HUES64 (cell line): ENCODE results near the gene KIF25.

Experiments used
- H3K27ac ChIP-seq: 2 replicates; pipeline ENCODE4 v1.7.0; 2013; ENCODE audit warnings: low read depth, low read length, inconsistent platforms
- H3K27me3 ChIP-seq: 2 replicates; pipeline ENCODE4 v1.6.1; 2013; ENCODE audit warnings: mild to moderate bottlenecking, low read length; ENCODE audit not compliant: insufficient read depth
- H3K36me3 ChIP-seq: 2 replicates; pipeline ENCODE4 v1.6.1; 2013; ENCODE audit warnings: mild to moderate bottlenecking, low read length; ENCODE audit not compliant: insufficient read depth
- H3K4me1 ChIP-seq: 2 replicates; pipeline ENCODE4 v1.6.1; 2013; ENCODE audit warnings: mild to moderate bottlenecking, low read length, moderate library complexity; ENCODE audit not compliant: insufficient read depth
- H3K4me3 ChIP-seq: 2 replicates; pipeline ENCODE4 v1.5.1; 2013; ENCODE audit warnings: mild to moderate bottlenecking, low read length, moderate library complexity
- H3K9ac ChIP-seq: 2 replicates; pipeline ENCODE4 v1.6.1; 2013; ENCODE audit warnings: mild to moderate bottlenecking, low read depth, low read length
- H3K9me3 ChIP-seq: 2 replicates; pipeline ENCODE4 v1.6.1; 2013; ENCODE audit warnings: low read depth, low read length; ENCODE audit not compliant: insufficient read depth
- WGBS: fragments of 150-250, 120-280 bp; methylation state at CpG from one replicate; pipeline ENCODE4 v1.1.7; 2013; ENCODE audit warnings: missing lambda C conversion rate; 5-methylcytosine and 5-hydroxymethylcytosine counted together

The KIF25 gene

DNA sequence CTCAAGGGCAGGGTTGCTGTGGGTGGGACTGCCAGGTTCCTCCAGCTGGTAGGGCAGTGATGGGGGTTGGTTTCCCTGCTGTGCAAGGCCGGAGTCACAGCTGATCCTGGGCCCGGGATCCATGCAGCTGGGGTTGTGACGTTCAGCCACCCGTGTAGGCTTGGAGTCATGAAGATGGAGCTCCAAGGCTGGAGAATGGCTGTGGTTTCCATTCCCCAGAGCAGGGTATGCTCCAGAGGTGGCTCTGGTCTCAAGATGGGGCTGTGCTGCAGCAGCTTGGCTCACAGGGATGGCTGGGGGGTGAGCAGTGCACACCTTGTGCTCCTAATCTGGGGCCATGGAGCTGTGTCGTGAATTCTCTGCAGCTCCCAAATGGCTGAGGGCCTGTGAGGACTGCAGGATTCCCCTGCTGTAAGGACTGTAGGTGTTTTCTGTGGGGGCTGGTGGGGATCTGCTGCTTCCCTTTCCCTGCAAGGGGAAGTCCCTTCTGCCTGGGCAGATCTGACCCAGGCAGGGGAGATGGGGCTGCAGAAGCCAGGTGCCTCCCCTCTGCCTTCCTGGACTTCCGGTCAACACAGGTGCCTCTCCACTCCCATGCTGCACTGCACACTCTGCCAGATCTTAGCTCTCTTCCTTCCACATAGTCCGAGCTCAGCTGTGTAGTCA is 15.9 kb downstream of the KIF25 start:
- H3K36me3 ChIP-seq, result no peaks in the 10 kb centered on the region
- no peak overlapping the region for H3K27ac ChIP-seq
- no peak overlapping the region for H3K9ac ChIP-seq
- H3K27me3 ChIP-seq, result no peaks in the 10 kb centered on the region
- H3K4me3 ChIP-seq, result no peak overlapping the region
- H3K4me1 ChIP-seq, result no peaks in the 10 kb centered on the region
- WGBS, result 82% methylated on average over 7 of the region's 7 CpGs
- peaks cover 26% of the 10 kb centered on the region for H3K9me3 ChIP-seq

DNA sequence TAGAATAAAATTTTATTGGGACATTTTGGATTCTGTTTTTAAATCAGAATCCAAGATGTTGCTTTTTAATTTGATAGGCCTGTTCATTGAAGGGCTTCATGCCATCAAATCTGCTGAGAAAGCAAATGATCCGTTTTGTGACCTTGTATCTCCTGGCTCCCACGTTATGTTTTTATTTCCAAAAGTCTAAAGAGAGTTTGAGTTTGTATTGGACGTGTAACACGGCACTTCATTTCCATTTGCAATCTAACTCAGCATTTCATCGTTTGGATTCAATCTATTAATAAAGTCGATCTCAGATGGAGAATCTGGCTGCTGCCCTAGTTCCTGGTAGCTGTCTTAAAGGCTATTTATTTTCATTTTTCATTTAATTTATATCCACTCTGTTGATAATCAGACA is 17.0 kb downstream of the KIF25 start:
- no peaks in the 10 kb centered on the region for H3K36me3 ChIP-seq
- no peak overlapping the region for H3K9ac ChIP-seq

DNA sequence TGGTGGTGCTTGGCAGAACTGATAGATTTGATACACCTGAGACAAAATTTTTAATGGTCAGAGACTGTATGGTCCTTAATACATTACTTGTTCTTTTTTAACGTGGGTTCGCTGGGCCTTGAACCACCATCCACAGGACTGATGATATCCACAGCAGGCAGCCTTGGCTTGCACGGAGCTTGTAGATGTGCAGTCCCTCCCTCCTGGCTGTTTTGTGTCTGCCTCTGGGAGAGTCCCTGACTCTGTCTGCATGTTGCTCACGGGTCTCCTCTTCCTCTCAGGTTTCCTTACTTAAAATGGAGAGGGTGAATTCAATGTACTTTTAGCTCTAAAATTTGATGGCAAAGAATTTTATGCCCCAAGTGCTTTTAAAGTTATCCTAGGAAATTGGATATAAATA is 17.5 kb downstream of the KIF25 start:
- Histone ChIP-seq H3K9me3 (peaks cover 24% of the 10 kb centered on the region), H3K36me3 (no peaks in the 10 kb centered on the region), H3K4me3 (no peak overlapping the region), H3K9ac (no peak overlapping the region), H3K4me1 (no peaks in the 10 kb centered on the region), H3K27ac (no peak overlapping the region), H3K27me3 (no peaks in the 10 kb centered on the region)
- WGBS, result 91% methylated on average over 3 of the region's 4 CpGs

More for the DNA sequence above, 17.0 kb downstream of the KIF25 start:
- Histone ChIP-seq H3K4me3 (no peak overlapping the region), H3K27me3 (no peaks in the 10 kb centered on the region), H3K4me1 (no peaks in the 10 kb centered on the region), H3K27ac (no peak overlapping the region), H3K9me3 (peaks cover 24% of the 10 kb centered on the region)
- WGBS, result 83% methylated on average over 6 of the region's 6 CpGs

DNA sequence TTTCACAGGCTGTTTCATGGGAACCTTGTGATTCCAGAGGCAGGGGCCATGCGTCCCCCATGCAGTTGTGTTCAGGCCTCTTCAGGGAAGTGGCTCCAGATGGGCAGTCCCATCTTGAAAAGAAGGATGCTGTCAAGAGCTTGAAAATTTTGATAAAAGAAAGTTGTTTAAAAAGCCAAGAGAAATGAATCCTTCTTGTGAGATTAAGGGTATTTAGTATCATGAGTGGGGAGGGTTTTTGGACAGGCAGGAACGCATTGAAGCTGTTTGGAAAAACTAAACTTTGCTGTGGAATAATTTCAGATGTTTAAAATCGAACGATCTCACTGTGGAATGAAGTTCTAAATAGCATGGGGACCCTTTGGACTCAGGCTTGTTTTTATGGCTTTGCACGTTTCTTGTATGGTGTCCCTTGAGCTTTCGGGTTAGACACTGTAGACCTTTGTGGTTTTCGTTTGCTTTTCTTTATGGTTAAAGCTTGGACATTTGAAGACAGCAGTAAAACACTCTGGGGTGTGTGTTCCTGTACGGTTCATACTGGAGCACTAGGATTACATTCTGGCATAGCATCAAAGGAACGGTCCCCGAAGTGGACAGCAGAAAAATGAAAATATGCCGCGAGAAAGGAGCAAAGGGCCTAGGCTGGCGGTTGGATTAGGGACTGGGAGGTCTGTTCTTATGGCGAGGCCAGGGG is 18.2 kb downstream of the KIF25 start:
- 91% methylated on average over 14 of the region's 14 CpGs for WGBS

DNA sequence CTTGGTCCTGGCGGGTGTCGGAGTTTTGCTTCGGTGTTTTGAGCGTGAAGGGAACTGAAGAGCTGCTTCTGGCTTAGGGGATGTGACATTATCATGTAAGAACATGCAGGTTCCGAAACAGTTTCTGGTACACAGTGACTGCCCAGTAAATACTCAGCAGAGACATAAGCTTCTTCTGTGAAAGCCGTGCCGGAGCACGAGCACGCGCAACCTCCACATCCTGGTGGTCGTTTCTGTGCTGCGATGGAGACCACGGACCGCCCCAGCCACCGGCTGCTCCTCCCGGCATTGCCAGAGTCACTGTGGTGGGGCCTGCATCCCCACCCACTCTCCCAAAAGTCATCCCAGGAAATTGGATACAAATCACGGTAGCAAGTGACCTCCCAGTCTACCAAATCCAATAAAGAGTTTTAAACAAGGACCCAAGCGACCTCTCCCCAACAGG is 18.7 kb downstream of the KIF25 start:
- H3K27ac ChIP-seq, result no peak overlapping the region
- H3K4me3 ChIP-seq, result no peak overlapping the region
- H3K36me3 ChIP-seq, result no peaks in the 10 kb centered on the region
- H3K9ac ChIP-seq, result no peak overlapping the region
- peaks cover 14% of the 10 kb centered on the region; the same call in 1 of the 2 replicates for H3K9me3 ChIP-seq
- no peaks in the 10 kb centered on the region for H3K4me1 ChIP-seq
- H3K27me3 ChIP-seq, result no peaks in the 10 kb centered on the region
- WGBS, result 91% methylated on average over 18 of the region's 18 CpGs

More for the DNA sequence above, 18.2 kb downstream of the KIF25 start:
- no peak overlapping the region for H3K9ac ChIP-seq
- H3K27ac ChIP-seq, result no peak overlapping the region
- H3K36me3 ChIP-seq, result no peaks in the 10 kb centered on the region
- H3K4me1 ChIP-seq, result no peaks in the 10 kb centered on the region
- H3K9me3 ChIP-seq, result peaks cover 20% of the 10 kb centered on the region
- no peak overlapping the region for H3K4me3 ChIP-seq
- no peaks in the 10 kb centered on the region for H3K27me3 ChIP-seq

DNA sequence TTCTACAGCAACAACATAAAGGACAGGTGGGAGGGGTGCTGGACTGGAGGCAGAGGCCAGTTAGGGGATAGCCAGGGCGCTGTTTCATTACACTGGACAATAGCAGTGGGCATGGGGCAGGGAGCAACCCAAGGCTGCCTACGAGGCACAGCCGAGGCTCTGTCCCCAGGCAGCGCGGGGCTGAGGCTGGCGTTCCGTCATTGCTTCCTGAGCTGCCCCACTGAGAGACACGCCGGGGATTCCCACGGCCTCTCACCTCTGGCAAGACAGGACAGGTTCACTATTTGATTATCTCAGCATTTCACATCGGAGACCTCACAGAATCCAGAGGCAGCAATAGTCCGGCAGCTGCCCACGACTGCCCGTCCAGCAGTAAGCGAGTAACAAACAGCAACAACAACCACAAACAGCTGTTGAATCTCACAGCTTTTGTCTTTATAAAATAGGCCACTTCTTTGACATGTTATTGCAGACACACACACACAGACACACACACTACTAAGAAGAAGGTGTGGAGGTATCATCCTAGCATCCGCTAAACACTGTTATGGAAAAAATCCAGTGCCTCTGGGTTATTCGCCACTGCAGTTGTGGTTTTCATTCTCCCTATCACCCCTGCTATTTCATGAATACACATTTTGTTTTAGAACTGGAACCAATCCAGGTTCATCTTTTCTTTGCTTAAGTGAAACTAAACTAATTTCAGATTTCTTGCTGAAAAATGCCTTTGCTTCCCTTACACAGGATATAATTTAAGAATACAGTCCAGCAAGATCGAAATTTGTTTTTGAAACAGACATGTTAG is 19.5 kb downstream of the KIF25 start:
- Histone ChIP-seq H3K27ac (no peak overlapping the region), H3K36me3 (no peaks in the 10 kb centered on the region), H3K27me3 (no peaks in the 10 kb centered on the region), H3K4me3 (no peak overlapping the region), H3K9ac (no peak overlapping the region), H3K4me1 (no peaks in the 10 kb centered on the region), H3K9me3 (peaks cover 7% of the 10 kb centered on the region; the same call in 1 of the 2 replicates)
- 74% methylated on average over 18 of the region's 18 CpGs for whole genome bisulfite sequencing

DNA sequence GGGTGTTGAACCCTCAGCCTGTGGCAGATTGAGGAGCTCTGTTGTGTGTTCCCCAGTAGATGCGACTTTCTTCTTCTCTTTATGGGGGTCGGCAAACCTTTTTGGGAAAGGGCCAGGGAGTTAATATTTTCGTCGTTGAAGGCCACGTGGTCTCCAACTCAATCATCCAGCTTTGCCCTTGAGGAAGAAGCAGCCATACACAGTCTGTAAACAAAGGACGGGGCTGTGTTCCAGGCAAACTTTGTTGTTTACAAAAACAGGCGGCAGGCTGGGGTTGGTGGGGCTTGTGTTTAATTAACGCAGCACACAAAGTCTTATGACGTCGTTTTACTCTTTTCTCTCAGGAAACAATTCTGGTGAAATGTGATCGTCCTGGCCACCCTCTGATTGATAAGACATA is 20.2 kb downstream of the KIF25 start:
- Histone ChIP-seq H3K36me3 (no peaks in the 10 kb centered on the region), H3K4me1 (no peaks in the 10 kb centered on the region), H3K27me3 (no peaks in the 10 kb centered on the region), H3K9me3 (peaks cover 3% of the 10 kb centered on the region; the same call in 1 of the 2 replicates), H3K9ac (no peak overlapping the region), H3K4me3 (no peak overlapping the region), H3K27ac (no peak overlapping the region)
- 91% methylated on average over 11 of the region's 11 CpGs for WGBS

DNA sequence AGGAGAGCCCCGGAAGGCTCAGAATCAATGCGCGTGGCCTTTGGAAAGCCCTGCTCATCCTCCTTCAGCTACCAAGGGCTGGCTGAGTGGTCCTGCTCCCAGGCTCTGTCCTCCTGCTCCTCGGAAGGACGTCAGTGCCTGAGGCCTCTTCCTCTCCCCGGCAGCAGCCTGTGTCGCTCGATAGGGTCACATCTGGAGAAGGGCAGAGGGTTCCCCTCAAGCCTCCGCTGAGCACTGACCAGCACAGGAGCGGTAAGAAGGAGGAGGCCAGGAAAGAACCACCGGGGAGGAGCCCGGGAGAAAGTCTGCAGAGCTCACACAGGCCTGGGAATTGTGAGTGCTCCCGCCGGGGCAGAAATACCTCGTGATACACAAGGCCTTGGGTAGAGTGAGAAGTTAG is 21.2 kb downstream of the KIF25 start:
- 92% methylated on average over 15 of the region's 15 CpGs for WGBS
- Histone ChIP-seq H3K9ac (no peak overlapping the region), H3K36me3 (no peaks in the 10 kb centered on the region), H3K9me3 (peaks cover 3% of the 10 kb centered on the region; the same call in 1 of the 2 replicates), H3K4me3 (no peak overlapping the region), H3K4me1 (no peaks in the 10 kb centered on the region), H3K27me3 (no peaks in the 10 kb centered on the region), H3K27ac (no peak overlapping the region)

DNA sequence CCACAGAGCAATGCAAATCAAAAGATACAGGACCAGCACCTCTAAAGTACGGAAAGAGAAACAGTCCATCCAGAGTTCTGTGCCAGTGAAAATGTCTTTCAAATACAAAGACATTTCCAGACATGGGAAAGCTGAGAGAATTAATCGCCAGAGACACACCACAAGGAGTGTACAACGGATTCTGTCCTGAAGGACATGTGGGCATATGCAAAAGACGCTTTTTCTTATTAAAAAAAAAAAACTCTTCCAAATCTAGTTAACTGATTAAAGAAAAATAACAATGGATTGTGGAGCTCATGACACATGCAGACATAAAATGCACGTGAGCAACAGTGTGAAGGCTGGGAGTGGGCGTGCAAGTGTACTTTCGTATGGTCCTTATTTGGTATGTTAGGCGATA is 22.8 kb downstream of the KIF25 start:
- WGBS, result 91% methylated on average over 7 of the region's 8 CpGs
- Histone ChIP-seq H3K36me3 (no peaks in the 10 kb centered on the region), H3K27ac (no peak overlapping the region), H3K4me3 (no peak overlapping the region), H3K4me1 (no peaks in the 10 kb centered on the region; the same call in 1 of the 2 replicates), H3K9ac (no peak overlapping the region), H3K9me3 (peaks cover 3% of the 10 kb centered on the region; the same call in 1 of the 2 replicates), H3K27me3 (no peaks in the 10 kb centered on the region)

DNA sequence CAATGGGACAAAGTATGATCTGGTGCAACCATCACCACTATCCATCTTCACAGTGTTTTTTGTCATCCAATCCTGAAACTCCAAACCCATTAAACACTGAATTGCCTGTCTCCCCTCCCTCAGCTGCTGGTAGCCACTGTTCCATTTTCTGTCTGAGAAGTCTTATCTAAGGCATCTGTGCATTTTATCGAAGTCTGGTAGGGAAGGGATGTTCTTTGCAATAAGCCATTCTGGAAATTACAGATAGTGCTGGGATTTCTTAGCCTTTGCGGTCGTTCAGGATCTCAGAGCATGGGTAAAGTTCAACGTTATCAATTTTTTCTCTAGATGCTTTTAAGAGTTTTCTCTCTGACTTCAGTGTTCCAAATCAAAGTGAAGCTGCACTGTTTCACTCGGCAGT is 24.1 kb downstream of the KIF25 start:
- 94% methylated on average over 4 of the region's 5 CpGs for WGBS
- no peak overlapping the region for H3K9ac ChIP-seq
- H3K27me3 ChIP-seq, result no peaks in the 10 kb centered on the region
- H3K36me3 ChIP-seq, result no peaks in the 10 kb centered on the region
- no peak overlapping the region for H3K4me3 ChIP-seq
- no peak overlapping the region for H3K27ac ChIP-seq
- H3K4me1 ChIP-seq, result no peaks in the 10 kb centered on the region; the same call in 1 of the 2 replicates
- H3K9me3 ChIP-seq, result no peaks in the 10 kb centered on the region
